Measurements from ENCODE around the gene PXYLP1.

Gene PXYLP1

GRCh38 chr3:141303481-141304223 is 72.0 kb downstream of the PXYLP1 start:
- DNase-seq (ENCODE audit: low read depth): peak; percentile 83
- H3K4me3 ChIP-seq (ENCODE audit: low read length): no peak overlapping the region
- TF ChIP-seq CTCF (IDR thresholded peaks at IDR 0.05; ENCODE audit: insufficient read depth, low read depth, low read length, missing control alignments): peak; percentile 68

GRCh38 chr3:141305436-141305835 is 73.8 kb downstream of the PXYLP1 start:
- TF ChIP-seq CTCF (IDR thresholded peaks at IDR 0.05; ENCODE audit: insufficient read depth, low read depth, low read length, missing control alignments): peak; percentile 52
- peak; percentile 45 for DNase-seq (ENCODE audit: low read depth)
- no peak overlapping the region for H3K4me3 ChIP-seq (ENCODE audit: low read length)

GRCh38 chr3:141306276-141306675 is 74.7 kb downstream of the PXYLP1 start:
- TF ChIP-seq CTCF (IDR thresholded peaks at IDR 0.05; ENCODE audit: insufficient read depth, low read depth, low read length, missing control alignments): no peak
- DNase-seq (ENCODE audit: low read depth): no peak
- no peak overlapping the region for H3K4me3 ChIP-seq (ENCODE audit: low read length)

- TF ChIP-seq CTCF (IDR thresholded peaks at IDR 0.05; ENCODE audit: insufficient read depth, low read depth, low read length, missing control alignments): no peak
- no peak overlapping the region for H3K4me3 ChIP-seq (ENCODE audit: low read length)
- peak; percentile 63 for DNase-seq (ENCODE audit: low read depth)
These were observed 75.3 kb downstream of the PXYLP1 start for GRCh38 chr3:141306922-141307321.

- H3K4me3 ChIP-seq (ENCODE audit: low read length): no peak overlapping the region
- TF ChIP-seq CTCF (IDR thresholded peaks at IDR 0.05; ENCODE audit: insufficient read depth, low read depth, low read length, missing control alignments): no peak
- DNase-seq (ENCODE audit: low read depth): no peak
These were observed 75.9 kb downstream of the PXYLP1 start for GRCh38 chr3:141307351-141308059.

GRCh38 chr3:141308588-141309218 is 77.1 kb downstream of the PXYLP1 start:
- no peak overlapping the region for H3K4me3 ChIP-seq (ENCODE audit: low read length)
- TF ChIP-seq CTCF (IDR thresholded peaks at IDR 0.05; ENCODE audit: insufficient read depth, low read depth, low read length, missing control alignments): peak; percentile 84
- DNase-seq (ENCODE audit: low read depth): peak; percentile 81
